Middle frontal gyrus (tissue), 1 donor: ENCODE measurements around the gene BTRC.
"Not testable (repeated sequence)": the region's sequence is repeated elsewhere in the genome, so short reads cannot be mapped to it uniquely, and the experiment has no call there.

Source experiments
- DNase-seq: peaks from one replicate; pipeline ENCODE4 v3.0.0-alpha.2; 2015; ENCODE audit warnings: low spot score; ENCODE audit errors: extremely low spot score

BTRC gene

DNA sequence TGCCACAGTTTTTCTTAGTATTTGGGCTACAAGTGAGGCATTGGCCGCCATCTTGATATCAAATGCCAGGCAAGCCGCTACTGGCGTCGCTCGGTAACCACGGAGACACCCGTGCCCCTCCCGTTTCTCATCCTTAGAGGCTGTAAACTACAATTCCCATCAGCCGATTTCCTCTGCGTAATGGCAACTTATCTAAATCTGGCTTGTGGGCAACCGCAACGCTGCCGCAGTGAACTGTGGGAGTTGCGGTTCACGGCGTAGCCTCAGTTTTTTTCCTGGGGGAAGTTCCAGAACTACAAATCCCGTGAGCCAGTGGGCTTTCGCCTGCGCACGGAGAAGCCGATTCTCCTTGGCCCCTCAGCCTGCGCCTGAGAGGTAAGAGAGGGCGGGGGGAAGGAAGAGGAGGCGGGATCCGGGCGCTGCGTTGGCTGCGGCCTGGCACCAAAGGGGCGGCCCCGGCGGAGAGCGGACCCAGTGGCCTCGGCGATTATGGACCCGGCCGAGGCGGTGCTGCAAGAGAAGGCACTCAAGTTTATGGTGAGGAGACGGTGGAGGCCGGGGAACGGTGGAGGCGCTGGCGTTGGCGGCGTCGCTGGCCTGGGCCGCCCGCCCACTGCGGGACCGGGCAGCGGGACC, at the start of gene BTRC:
BTRC (plus strand) TSS at position 474 of the 636 bp plus-strand sequence; CDS start at position 490, 16 bp downstream.
- peak; percentile 100 for DNase-seq

DNA sequence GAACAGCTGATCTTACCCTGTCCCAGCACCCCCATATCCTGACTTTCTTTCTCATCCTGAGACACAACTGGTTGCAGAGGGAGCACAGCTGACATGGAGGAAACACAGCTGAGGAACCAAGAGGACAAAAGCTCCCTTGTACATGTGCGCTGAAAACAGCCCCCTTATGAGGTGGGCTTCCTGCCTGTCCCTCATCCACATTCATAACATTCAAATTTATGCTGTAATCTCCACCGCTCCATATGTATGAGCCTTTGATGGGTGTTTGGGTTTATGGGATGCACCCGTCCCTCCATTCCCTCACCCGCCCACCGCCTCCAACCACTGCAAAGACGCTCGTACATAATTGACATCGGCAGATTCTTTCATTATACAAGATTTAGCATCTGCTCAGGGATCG, 49.6 kb upstream of the BTRC start:
- DNase-seq: no peak

DNA sequence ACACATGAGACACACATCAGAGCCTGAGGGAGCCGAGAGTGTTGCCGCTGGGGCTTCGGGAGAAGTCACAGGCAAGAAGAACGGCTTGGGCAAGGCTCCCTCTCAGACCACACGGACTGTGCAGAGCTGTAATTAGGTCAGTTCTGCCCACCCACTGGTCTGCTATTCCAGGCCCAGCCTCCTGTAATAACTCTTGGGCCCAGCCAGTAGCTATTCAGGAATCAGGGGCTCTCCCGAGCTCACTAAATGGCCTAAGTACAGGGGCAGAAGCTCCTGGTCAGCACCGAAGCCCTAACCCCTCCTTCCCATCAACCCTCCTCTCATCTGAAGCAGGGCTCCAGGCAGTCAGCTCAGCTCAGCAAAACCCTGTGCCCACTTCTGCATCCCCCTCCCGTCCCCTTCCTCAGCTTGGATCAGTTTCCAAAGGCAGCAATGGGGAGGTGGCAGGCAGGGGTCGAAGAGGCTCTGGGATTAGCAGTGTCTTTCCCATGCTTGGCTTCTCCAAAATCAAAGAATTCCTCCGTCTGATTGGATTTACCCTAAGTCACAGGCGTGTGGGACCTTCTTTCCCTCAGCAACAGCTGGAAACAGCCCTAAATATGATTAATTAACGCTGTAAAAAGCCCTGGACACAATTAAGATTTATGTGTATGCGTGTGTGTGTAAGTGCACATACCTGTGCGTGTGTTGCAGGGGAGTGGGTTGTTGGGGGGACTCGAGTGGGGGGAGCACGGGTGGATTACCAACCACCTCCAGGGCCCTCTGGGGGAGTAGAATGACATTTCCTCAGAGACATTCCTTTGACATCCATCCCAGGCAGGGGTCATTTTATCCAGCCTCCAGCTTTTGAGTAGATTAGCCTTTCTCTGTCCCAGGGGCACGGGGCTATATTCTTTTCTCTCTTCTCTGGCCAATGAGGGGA, 48.4 kb upstream of the BTRC start:
- DNase-seq: no peak

DNA sequence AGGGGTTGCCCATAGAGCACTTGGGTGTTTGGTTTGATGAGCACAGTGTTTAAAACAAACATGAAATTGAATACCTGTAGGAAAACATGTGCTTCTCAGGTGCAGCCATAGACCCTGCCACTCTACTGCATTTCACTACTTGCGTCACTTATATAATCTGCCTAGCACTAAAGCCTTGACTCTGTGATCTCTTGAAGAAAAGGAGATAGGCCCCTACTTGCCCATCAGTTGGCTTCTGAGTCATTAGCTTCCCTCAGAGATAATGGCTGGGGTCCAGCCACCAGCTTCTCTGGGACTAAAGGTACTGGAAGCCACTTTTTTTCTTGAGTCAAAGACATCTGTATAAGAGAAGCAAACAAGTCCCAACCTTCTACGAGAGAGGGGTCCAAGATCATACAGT, 45.9 kb upstream of the BTRC start:
- DNase-seq: no peak

DNA sequence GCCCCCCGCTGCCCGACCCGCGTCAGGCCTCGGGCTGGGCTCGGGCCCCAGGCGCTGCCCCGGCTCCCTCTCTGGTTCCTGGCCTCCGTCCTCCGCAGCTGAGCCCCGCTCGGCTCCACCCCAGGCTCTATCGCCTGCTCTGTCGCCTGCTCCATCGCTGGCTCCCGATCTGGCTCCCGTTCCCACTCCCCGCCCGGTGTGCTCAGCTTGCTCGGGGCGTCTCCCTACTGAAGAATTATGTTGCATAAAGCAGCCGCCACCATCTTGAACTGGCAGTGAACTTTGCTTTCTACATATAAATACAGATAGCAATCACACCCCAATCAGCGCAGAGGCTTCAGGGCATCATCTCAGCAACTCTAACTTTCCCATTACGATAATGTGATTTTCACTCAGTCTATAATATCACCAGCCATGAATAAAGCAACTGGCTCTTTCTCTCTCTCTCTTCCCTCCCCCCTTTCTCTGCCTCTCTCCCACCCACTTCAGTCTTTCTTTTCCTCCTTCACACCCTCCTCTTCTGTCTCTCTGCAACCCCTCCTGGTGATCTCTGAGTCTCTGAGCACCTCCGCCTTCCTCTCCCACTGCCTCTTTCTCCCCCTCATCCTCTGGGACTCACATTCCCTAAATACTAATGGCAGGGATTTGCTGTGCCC, 43.3 kb upstream of the BTRC start:
- DNase-seq: no peak

DNA sequence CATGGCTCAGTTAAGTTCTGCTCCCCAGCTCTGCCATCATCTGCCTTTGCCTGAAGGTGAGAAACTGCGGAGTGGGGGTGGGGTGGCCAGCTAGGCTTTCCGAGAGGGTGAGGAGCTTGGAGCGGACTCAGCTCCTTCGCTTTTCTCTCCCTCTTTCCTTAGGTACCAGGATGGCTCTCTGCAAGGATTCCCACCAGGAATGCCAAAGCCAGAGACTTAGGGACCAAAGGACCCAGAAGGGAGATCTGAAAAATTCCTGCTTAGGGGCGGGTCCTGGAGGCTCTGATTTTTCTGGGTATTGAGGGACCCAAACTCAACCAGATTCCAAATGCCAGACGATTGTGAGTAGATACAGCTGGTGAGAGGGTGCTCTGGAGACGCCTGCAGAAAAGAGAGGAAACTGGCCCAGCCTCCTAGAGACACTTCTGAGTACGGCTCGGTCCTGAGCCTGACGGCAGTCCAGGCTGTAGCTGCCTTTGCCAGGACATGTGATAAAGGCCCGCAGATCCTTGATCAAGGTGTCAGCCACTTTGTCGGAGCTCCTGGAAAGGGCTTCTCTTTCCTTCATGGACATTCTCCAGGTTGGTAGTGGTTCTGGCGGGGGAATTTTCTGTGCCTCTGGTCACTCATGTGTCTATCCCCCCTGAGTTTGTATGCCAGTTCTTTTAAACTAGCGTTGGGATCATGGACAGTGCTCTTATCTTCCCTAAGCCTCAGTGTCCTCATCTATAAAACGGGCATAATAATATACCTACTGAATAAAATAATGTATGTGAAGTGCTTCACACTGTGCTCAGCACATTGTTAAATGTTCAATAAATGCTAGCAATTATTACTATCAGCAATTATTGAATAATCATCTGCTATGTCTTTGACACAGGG, 42.5 kb upstream of the BTRC start:
- peak; percentile 34 for DNase-seq

DNA sequence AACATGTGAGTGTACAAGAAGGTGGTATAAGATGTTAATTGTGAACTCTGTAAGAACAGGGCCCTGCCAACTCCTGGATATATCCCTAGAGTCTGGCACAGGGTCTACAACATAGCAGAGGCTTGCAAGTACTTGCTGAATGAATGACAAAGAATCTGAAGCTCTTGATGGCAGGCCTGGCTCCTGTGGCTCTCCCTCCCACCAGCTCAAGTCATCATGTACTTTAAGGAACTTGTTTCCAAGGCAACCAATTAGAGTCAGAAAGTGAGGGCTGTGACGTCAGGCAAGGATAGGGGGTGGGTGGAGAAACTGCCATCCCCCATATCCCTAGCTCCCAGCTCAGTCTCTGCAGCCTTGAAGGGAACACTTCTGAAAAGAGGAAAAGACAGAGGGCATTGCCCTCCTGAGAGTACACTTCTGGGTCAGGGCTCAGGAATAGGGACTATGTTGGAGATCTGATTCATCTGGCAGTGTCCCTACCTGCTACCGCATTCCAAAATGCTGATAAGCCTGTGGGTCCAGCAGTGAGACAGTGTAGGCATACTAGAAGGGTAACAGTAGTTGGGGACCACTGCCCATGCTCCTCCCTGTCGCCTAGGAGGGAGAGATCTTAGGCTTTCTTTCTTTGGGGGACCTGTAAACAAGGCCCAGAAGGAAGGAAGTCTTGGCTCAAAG, 34.6 kb upstream of the BTRC start:
- DNase-seq: peak; percentile 72

DNA sequence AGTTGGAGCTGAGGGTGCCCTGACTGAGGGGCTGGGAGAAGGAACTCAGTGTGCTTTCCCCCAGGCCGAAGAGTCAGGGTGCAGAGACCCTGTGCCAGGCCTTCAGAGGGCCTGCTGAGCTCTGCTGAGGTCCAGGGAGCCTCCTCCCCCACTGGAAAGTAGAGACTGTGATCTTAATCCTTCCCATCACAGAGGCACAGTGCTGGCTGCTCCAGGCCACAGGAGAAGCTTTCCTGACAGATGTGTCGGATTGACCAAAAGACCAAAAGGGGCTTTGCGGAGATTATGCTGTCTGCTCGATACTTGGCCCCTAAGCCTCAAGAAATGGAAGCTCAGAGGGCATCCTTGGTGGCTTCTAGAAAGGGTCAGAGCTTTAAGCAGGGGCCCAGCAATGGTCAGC, 32.9 kb upstream of the BTRC start:
- DNase-seq: no peak

DNA sequence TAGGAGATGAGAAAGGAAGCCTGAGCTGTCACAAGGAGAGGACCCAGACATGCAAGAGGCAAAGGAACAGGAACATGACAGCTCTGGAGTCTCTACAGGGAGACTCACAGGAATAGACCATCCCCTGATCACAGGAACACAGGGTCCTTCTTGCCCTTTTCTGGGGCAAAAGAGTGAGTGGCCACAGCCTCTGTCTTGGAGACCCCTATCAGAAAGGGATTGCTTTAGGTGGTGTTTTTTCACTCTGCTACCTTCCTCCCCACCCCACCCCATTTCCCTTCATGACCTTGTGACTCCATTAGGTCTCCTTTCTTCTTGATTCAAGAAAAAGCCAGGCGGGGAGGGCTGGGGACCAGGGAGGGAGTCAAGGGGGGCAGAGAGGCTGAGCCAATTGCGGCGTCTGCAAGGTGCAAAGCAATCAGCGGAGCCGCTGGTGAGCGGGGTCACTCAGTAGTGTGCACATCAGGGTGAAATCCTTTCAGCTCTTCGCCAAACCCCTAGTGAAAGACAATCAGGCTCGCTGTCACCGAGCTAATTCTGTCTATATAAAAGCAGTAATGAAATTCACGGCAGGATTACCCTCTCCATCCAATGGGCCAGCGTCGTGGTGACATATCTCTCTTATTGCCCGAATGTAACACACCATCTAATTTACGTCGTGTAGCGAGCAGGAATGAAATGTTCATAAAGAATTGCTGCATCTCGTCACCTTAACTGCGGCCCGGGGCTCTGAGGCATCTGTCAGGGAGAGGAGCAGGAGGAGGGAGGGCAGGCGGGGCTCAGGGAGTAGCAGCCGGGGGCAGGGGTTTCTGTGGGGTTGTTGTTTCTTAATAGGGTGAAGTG, 31.5 kb upstream of the BTRC start:
- DNase-seq: no peak

DNA sequence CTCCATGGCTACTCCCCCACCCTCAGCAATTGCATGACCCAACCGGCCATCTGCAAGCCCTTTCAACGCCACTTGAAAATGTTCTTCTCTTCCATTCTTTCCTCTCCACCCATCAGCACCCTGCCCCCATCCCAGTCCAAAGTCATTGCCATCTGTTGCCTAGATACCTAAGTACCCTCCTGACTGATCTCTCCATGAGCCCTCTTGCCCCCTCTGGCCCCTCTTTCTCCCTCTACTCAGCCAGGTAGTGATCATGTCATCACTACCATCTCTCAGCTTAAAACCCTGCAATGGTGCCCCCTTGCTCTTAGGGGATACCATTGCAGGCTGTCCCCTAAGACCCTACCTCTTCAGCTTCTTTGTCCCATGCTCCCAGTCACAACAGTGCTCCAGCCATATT, 30.5 kb upstream of the BTRC start:
- DNase-seq: no peak

DNA sequence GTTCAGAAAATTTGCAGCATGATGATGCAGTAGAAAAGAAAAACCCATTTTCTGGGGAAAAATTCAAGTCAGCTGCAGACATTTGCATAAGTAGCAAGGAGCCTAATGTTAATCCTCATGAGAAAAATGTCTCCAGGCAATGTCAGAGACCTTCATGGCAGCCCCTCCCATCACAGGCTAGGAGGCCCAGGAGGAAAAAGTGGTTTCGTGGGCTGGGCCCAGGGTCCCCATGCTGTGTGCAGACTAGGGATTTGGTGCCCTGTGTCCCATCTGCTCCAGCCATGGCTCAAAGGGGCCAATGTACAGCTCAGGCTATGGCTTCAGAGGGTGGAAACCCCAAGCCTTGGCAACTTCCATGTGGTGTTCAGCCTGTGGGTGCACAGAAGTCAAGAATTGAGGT, 26.5 kb upstream of the BTRC start:
- DNase-seq: not testable (repeated sequence)

DNA sequence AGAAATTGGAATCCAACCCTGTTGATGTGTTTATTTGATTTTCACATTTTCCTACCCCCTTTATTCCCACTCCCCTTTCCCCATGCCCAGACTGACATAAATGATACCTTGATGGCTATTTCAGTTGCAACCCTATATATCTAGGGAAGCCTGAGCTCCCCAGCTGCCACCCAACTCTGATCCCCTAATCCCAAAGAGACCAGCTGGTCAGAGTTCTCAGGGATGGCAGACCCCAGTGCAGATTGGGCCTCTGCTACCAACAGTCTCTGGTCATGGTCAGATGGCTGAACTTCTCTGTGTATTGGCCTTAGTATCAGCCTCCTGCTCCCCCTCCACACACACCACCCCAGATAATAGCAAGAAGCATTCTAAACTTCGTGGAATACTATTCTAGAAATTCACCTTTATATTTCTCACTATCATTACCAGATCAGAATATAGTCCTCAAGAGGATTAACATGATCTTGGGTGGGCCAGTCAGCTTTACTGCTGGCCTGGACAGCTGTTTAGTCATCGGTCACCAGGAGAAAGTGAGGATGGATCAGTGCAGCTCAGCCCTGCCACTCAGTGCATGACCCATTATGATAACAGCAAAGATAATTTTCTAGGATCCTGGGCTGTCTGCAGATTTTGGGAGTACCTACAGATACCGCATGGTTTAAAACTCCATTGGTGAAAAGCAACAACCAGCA, 24.5 kb upstream of the BTRC start:
- no peak for DNase-seq

DNA sequence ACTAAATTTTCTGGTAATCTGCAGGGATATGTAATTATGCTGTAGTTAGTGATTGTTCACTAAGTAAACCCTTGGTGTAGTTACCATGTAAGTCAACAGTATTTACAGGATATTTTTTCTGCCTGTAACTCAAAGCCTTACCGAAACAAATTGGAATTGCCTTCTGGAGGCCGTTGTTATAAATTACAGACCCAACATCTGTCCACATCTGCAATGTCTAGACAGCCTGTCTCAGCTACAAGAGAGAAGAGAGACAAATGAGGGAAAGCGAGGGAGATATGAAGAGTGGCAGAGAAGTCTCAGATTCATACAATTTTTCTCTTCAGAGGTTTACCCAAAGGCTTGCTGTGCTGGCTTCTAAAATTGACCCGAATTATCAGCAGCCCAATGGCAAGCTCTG, 23.7 kb upstream of the BTRC start:
- no peak for DNase-seq

DNA sequence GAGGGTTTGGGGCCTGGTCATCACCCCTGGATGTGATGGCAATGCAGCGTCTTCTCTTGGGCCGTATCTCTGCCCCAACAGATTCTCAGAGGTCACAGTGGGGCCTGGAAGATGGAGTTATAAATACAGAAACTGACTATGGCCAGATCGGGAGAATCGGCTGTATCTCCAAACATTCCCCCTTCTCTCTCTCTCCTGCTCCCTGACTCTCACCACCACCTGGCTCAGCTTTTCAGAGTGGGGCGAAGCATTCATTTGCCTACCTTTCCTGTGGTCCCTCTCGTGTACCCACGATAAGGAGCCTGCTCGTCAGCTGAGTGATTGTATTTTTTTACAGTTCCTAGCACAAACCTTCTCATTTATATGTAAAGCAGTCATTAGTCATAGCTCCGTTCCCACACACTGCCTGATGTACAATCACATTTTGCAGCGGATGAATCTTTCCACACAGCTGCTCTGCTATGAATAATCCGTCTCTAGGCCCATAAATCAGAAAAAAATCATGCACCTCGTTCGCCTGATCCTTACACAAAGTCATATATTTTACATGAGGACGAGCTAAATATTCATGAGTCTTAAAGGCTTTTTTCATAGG, 23.2 kb upstream of the BTRC start:
- peak; percentile 64 for DNase-seq

DNA sequence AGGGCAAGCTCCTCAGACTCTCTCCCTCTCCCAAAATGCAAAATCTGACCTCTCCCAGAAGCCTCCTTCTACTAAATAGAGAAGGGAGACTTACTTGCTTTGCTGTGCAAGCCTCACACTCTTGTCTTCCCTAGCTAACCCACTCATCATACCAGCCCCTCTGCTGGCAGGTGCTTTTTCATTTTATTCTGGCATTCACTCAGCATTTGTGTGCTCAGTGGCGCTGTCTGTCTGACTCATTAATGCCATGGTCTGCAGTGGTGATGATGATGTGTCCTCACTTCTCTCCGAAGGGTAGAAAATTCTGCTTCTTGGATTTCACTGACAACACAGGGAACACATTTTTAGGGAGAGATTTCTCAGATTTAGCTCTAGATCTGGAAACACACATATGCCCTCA, 22.0 kb upstream of the BTRC start:
- no peak for DNase-seq

DNA sequence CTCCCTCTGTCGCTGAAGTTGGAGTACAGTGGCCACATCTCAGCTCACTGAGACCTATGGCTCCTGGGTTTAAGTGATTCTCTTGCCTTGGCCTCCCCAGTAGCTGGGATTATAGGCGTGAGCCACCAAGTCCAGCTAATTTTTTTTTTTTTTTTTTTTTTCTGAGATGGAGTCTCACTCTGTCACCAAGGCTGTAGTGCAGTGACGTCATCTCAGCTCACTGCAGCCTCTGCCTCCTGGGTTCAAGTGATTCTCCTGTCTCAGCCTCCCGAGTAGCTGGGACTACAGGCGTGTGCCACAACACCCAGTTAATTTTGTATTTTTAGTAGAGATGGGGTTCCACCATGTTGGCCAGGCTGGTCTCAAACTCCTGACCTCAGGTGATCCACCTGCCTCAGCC, 19.7 kb upstream of the BTRC start:
- not testable (repeated sequence) for DNase-seq

DNA sequence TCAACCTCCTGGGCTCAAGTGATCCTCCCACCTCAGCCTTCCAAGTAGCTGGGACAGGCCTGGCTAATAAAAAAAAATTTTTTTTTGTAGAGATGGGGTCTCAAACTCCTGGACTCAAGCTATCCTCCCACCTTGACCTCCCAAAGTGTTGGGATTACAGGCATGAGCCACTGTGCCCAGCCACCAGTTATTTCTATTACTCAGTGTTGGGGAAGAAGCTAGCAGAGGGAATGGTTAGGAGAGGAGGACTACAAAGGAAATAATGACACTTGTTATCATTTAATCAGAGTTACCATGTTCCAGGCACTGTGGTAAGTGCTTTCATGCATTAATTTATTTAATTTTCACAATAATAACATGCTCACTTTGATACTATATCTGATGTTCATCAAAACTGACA, 17.6 kb upstream of the BTRC start:
- no peak for DNase-seq

DNA sequence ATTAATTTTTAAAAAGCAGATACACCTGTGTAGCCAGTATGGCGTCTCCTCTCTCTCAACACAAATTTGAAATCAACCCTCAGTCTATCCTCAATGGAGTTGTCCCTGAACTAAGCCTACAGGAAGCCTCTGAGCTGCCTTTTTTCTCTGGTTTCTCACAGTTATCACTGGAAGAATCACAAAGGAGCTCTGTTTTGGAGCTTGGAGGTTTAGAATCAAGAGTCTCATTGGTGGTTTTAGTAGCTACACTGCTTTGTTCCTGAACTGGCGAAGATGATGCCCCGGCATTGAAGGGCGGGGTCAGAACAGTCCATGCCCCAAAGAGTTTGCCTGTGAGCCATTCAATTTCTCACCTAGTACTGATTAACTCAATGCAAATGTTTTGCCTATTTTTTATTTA, 16.1 kb upstream of the BTRC start:
- DNase-seq: no peak

DNA sequence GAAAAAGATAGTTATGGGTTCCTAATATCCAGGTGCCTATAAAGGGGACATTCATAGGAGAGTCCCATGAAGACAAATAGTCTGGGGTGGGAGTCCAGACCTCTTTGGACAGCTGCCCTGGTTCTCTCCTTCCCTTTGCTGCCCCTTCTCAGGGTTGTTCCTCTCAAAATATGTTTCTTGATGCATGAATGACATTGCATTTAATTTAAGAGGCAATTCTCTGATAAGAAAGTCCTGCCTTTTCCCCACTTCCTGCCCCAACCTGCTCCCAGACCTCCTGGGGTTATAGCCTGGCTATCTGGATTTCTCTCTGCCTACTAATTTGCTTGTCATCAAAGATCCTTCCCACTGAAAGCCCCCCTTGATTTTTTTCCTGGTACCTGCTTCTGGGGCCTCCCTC, 12.5 kb upstream of the BTRC start:
- DNase-seq: no peak
